K562 (cell line): ENCODE data around the gene TRAF3IP1. TPM values are rescaled to one million over a fixed set of nuclear protein-coding genes. Genes with fewer than 3 reads are reported as not detected.

Experiments
- ATAC-seq: fragments of 200-7000 bp; cut with Tn5 transposase; 3 replicates; pipeline ENCODE4 v1.9.1; 2020; ENCODE audit warnings: moderate library complexity
- BruUV-seq: library from RNA; stranded (reverse); fragments of 400-500 nt; replicated peaks from 2 replicates; lab custom pipeline; 2021; lab: Mats Ljungman, UMichigan
- CTCF ChIA-PET: fragments of 300-600 bp; formaldehyde crosslinking; extraction: SDS; loops from one replicate; lab custom pipeline; 2021; ENCODE audit warnings: low intra/inter-chr PET ratio; lab: Yijun Ruan, JAX
- POLR2A ChIA-PET: fragments of 300-600, 350-650 bp; sonication (Branson Sonifier 250); formaldehyde crosslinking; extraction: SDS; loops from one replicate; lab custom pipeline; 2021; ENCODE audit warnings: antibody characterized with exemption, inconsistent platforms; lab: Yijun Ruan, JAX
- DNase-seq, 4 experiments: peaks; one replicate each; pipeline versions ENCODE4 v3.0.0 to v3.0.0-alpha.2; 2011 to 2018; ENCODE audit warnings: low spot score in 3 of 4, mixed read lengths in 3 of 4; ENCODE audit errors: extremely low read depth in 1 of 4
- FAIRE-seq: peaks from 2 replicates; lab custom pipeline; 2011; peaks lifted over from hg19 to GRCh38; lab: Jason Lieb, UNC
- H2AFZ ChIP-seq: 2 replicates; pipeline ENCODE4 v1.6.0; 2011; ENCODE audit warnings: low read depth, low read length, control low read depth, inconsistent platforms
- H3K27ac ChIP-seq: fragments of 200-600 bp; 3 replicates; pipeline ENCODE4 v1.8.0; 2011; ENCODE audit warnings: low read depth, mild to moderate bottlenecking, control low read depth, inconsistent platforms, low read length, moderate library complexity, mixed read lengths; ENCODE audit errors: extremely low read depth
- H3K27me3 ChIP-seq, 2 experiments: fragments of 300-600 bp in 1 of 2; 2 replicates in 1 of 2; 3 replicates in 1 of 2; pipeline versions ENCODE4 v1.6.0 to v1.8.0; 2011; ENCODE audit warnings: inconsistent platforms in 2 of 2, low read length in 2 of 2, mild to moderate bottlenecking in 1 of 2, mixed read lengths in 1 of 2, moderate library complexity in 1 of 2; ENCODE audit not compliant: control insufficient read depth in 2 of 2, insufficient read depth in 2 of 2
- H3K36me3 ChIP-seq: fragments of 300-600 bp; 3 replicates; pipeline ENCODE4 v1.8.0; 2011; ENCODE audit warnings: mild to moderate bottlenecking, low read length, inconsistent platforms; ENCODE audit not compliant: control insufficient read depth, insufficient read depth
- H3K4me1 ChIP-seq, 2 experiments: fragments of 200-600 bp in 1 of 2; replicated peaks in 1 of 2; 2 replicates in 1 of 2; 3 replicates in 1 of 2; pipeline versions ENCODE4 v1.5.1 to v1.8.0; 2011; ENCODE audit warnings: inconsistent platforms in 2 of 2, low read length in 2 of 2, mild to moderate bottlenecking in 1 of 2, mixed read lengths in 1 of 2, moderate library complexity in 1 of 2; ENCODE audit not compliant: control insufficient read depth in 2 of 2, insufficient read depth in 2 of 2
- H3K4me2 ChIP-seq: 2 replicates; pipeline ENCODE4 v1.6.1; 2011; ENCODE audit warnings: low read length, control low read depth, inconsistent platforms, mixed read lengths; ENCODE audit not compliant: insufficient read depth
- H3K4me3 ChIP-seq: fragments of 200-600 bp; sonication (generic), shearing (Covaris generic); 2 replicates; pipeline ENCODE4 v1.5.1; 2016; ENCODE audit warnings: control low read depth, inconsistent platforms
- H3K79me2 ChIP-seq: fragments of 200-600 bp; 3 replicates; pipeline ENCODE4 v1.8.0; 2011; ENCODE audit warnings: low read length, inconsistent platforms; ENCODE audit not compliant: control insufficient read depth, insufficient read depth
- H3K9ac ChIP-seq, 2 experiments: 2 replicates each; pipeline versions ENCODE4 v1.6.0 to v1.6.1; 2011; ENCODE audit warnings: low read depth in 2 of 2, low read length in 2 of 2, control low read depth in 1 of 2, inconsistent platforms in 1 of 2, mild to moderate bottlenecking in 1 of 2, mixed read lengths in 1 of 2; ENCODE audit not compliant: insufficient read depth in 1 of 2
- H3K9me1 ChIP-seq: one replicate; pipeline ENCODE4 v1.6.0; 2011; ENCODE audit warnings: inconsistent platforms, mild to moderate bottlenecking, low read length, moderate library complexity; ENCODE audit not compliant: control insufficient read depth, insufficient read depth
- H3K9me3 ChIP-seq: replicated peaks from 2 replicates; pipeline ENCODE4 v1.5.1; 2011; ENCODE audit warnings: low read depth, low read length, inconsistent platforms; ENCODE audit not compliant: control insufficient read depth, insufficient read depth
- H4K20me1 ChIP-seq: replicated peaks from 2 replicates; pipeline ENCODE4 v1.6.1; 2011; ENCODE audit warnings: low read length, inconsistent platforms, mixed read lengths; ENCODE audit not compliant: control insufficient read depth, insufficient read depth
- CLOCK ChIP-seq: fragments of 250-450 bp; sonication (Bioruptor Pico); IDR thresholded peaks from 2 replicates; pipeline ENCODE4 v1.4.0; 2020; ENCODE audit warnings: mild to moderate bottlenecking, moderate library complexity, borderline replicate concordance
- POLR2A ChIP-seq: fragments of 450-650 bp; conservative IDR thresholded peaks from 2 replicates; pipeline ENCODE4 v1.6.1; 2016
- RFX1 ChIP-seq: fragments of 450-650 bp; IDR thresholded peaks from 2 replicates; pipeline ENCODE4 v1.6.1; 2016; ENCODE audit warnings: mild to moderate bottlenecking, moderate library complexity
- TAF1 ChIP-seq: IDR thresholded peaks from 2 replicates; pipeline ENCODE4 v1.6.1; 2011; ENCODE audit warnings: mild to moderate bottlenecking, low read length, moderate library complexity; ENCODE audit not compliant: insufficient read depth, control insufficient read depth, severe bottlenecking; ENCODE audit errors: extremely low read depth
- TAF15 ChIP-seq: fragments of 200-400 bp; formaldehyde crosslinking; IDR thresholded peaks from 2 replicates; pipeline ENCODE4 v1.6.1; 2017; ENCODE audit warnings: mild to moderate bottlenecking, low read depth, low read length, moderate library complexity
- ZNF518B ChIP-seq: fragments of 250-450 bp; sonication (Bioruptor Pico); IDR thresholded peaks from 2 replicates; pipeline ENCODE4 v1.5.0; 2021; ENCODE audit warnings: mild to moderate bottlenecking, moderate library complexity
- ZNF586 ChIP-seq: fragments of 450-650 bp; formaldehyde crosslinking; conservative IDR thresholded peaks from 2 replicates; pipeline ENCODE4 v1.4.0; 2020; ENCODE audit warnings: mild to moderate bottlenecking, moderate library complexity
- WGBS: fragments of 100-300 bp; shearing (Covaris generic); methylation state at CpG from one replicate; pipeline ENCODE4 v1.1.6; 2016; ENCODE audit warnings: low coverage, mixed read lengths; ENCODE audit not compliant: insufficient coverage; ENCODE audit errors: missing lambda C conversion rate; 5-methylcytosine and 5-hydroxymethylcytosine counted together
- in situ Hi-C: fragments of 300-500 bp; cut with MboI; formaldehyde crosslinking; loops from 4 replicates; pipeline ENCODE4 v1.15.0; 2018; ENCODE audit warnings: inconsistent platforms, mixed read lengths
- intact Hi-C: fragments of 100-400 bp; cut with micrococcal nuclease; formaldehyde crosslinking; loops from 2 replicates; pipeline ENCODE4 v1.14.2; 2022
- polyA plus RNA-seq, 8 experiments: library from polyadenylated mRNA; depleted of rRNA in 4 of 8; stranded (reverse) in 5 of 8; unstranded in 3 of 8; fragments of >200 nt; fragmentation: Nextera tagmentation in 2 of 8; fragmentation: Illumina TruSeq in 1 of 8; extraction: Ambion mirVana in 2 of 8; extraction: Trizol in 1 of 8; gene quantifications; 2 replicates each; pipeline versions ENCODE4 v1.2.1 to v1.2.3, GENCODE V29; 2011 to 2014; ENCODE audit warnings: inconsistent platforms in 1 of 8, missing spikeins in 1 of 8
- total RNA-seq, 7 experiments: library from RNA; depleted of rRNA in 6 of 7; stranded (reverse); fragments of >200 nt in 6 of 7; fragmentation: Illumina TruSeq in 2 of 7; extraction: Trizol in 2 of 7; gene quantifications; 2 replicates each; pipeline versions ENCODE4 v1.2.1 to v1.2.3, GENCODE V29; 2011 to 2021; ENCODE audit warnings: low replicate concordance in 1 of 7

Gene TRAF3IP1
- total and polyA plus RNA-seq, 9 of the 15 experiments (the other 6 are each of a cell fraction or from before 2014, with no cell fraction given), result 1.3 to 7.4 (median 3.4) TPM

- TF ChIP-seq TAF1 (no peak), TAF15 (no peak), CLOCK (no peak), POLR2A (no peak), ZNF586 (CRISPR knock-in tag) (no peak)
Measured at GRCh38 chr2:238284802-238285515, 35.4 kb upstream of the TRAF3IP1 start (continued).

- peaks cover 5% of the 10 kb centered on the region; the same call in 1 of the 3 replicates for H3K36me3 ChIP-seq
- FAIRE-seq (no peak), ATAC-seq (no peak), DNase-seq (no peak)
- H4K20me1 ChIP-seq, result no peaks in the 10 kb centered on the region; the same call in 1 of the 2 replicates
- BruUV-seq, result no TSS peak
- H3K4me3 ChIP-seq, result no peak overlapping the region
- H3K27ac ChIP-seq, result no peak overlapping the region
- ChIA-PET CTCF (no interaction called here), POLR2A (interaction anchor here (0.6 to 1.4 kb wide), 2 partner anchors 15 to 25 kb away, joined by 3 to 4 read pairs; no protein-coding TSS in a partner anchor)
- H3K9ac ChIP-seq, result no peak overlapping the region
- H3K9me1 ChIP-seq, result peaks cover 5% of the 10 kb centered on the region
- peaks cover 3 to 42% of the 10 kb centered on the region in 2 experiments; a peak in 4 of 5 replicates for H3K4me1 ChIP-seq
- intact Hi-C loops, result no loop called here
- in situ Hi-C loops, result no loop called here
- H3K4me2 ChIP-seq, result no peak overlapping the region
- H3K9me3 ChIP-seq, result no peaks in the 10 kb centered on the region
- TF ChIP-seq RFX1, result peak; percentile 48
- TF ChIP-seq ZNF518B (CRISPR knock-in tag), result no peak
- no peaks in the 10 kb centered on the region; a peak in 1 of 5 replicates for H3K27me3 ChIP-seq
- no peak overlapping the region for H2AFZ ChIP-seq
- 83% methylated on average over 7 of the region's 7 CpGs for WGBS
- peaks cover 52% of the 10 kb centered on the region for H3K79me2 ChIP-seq
Measured at GRCh38 chr2:238285653-238286082, 34.6 kb upstream of the TRAF3IP1 start.
